HepG2 (cell line): ENCODE measurements around the gene ASTN2. TPM values are rescaled to one million over a fixed set of nuclear protein-coding genes. Genes with fewer than 3 reads are reported as not detected.

Source experiments
- HMG20A ChIP-seq: IDR thresholded peaks from 2 replicates; pipeline ENCODE4 v1.6.1; 2016; ENCODE audit warnings: borderline replicate concordance
- U2AF2 ChIP-seq: fragments of 200-400 bp; formaldehyde crosslinking; IDR thresholded peaks from 2 replicates; pipeline ENCODE4 v1.6.1; 2017; ENCODE audit warnings: low read depth, mild to moderate bottlenecking, low read length
- XRCC5 ChIP-seq: fragments of 200-400 bp; formaldehyde crosslinking; optimal IDR thresholded peaks from 2 replicates; pipeline ENCODE3; 2017; ENCODE audit warnings: mild to moderate bottlenecking, low read length
- ZNF510 ChIP-seq: sonication (generic); formaldehyde crosslinking; IDR thresholded peaks from 2 replicates; pipeline ENCODE4 v1.4.0; 2020; ENCODE audit warnings: low read depth, mild to moderate bottlenecking, missing genetic modification reagents
- ZNF761 ChIP-seq: sonication (generic); formaldehyde crosslinking; conservative IDR thresholded peaks from 2 replicates; pipeline ENCODE4 v1.4.0; 2020; ENCODE audit warnings: mild to moderate bottlenecking, missing genetic modification reagents
- polyA plus RNA-seq, 8 experiments: library from polyadenylated mRNA; depleted of rRNA in 3 of 8; stranded (reverse) in 7 of 8; unstranded in 1 of 8; fragments of >200 nt; fragmentation: Illumina TruSeq in 4 of 8; extraction: Trizol in 4 of 8; gene quantifications; 2 replicates each; pipeline versions ENCODE4 v1.2.1 to v1.2.3, GENCODE V29; 2011 to 2016; ENCODE audit warnings: low read depth in 4 of 8, missing spikeins in 1 of 8, mixed read lengths in 1 of 8; ENCODE audit not compliant: insufficient read depth in 1 of 8
- total RNA-seq, 5 experiments: library from RNA; depleted of rRNA; stranded (reverse); fragments of >200 nt; fragmentation: Illumina TruSeq; extraction: Trizol; gene quantifications; 2 replicates each; pipeline ENCODE4 v1.2.3, GENCODE V29; 2016; ENCODE audit warnings: low read depth in 1 of 5
- TF ChIP-seq, protein P1 (sequence below): sonication (generic); formaldehyde crosslinking; IDR thresholded peaks from 2 replicates; pipeline ENCODE4 v1.4.0; 2020; ENCODE audit warnings: missing genetic modification reagents
- TF ChIP-seq, protein P2 (sequence below): sonication (generic); formaldehyde crosslinking; IDR thresholded peaks from 2 replicates; pipeline ENCODE4 v1.4.0; 2020; ENCODE audit warnings: missing genetic modification reagents
- TF ChIP-seq, protein P3 (sequence below): sonication (generic); formaldehyde crosslinking; IDR thresholded peaks from 2 replicates; pipeline ENCODE4 v1.5.0; 2020; ENCODE audit warnings: missing genetic modification reagents, mild to moderate bottlenecking, borderline replicate concordance

The ASTN2 gene
- total and polyA plus RNA-seq, 2 of the 13 experiments (the other 11 are each of a cell fraction or from before 2014, with no cell fraction given): 5.2 to 13.5 TPM

DNA sequence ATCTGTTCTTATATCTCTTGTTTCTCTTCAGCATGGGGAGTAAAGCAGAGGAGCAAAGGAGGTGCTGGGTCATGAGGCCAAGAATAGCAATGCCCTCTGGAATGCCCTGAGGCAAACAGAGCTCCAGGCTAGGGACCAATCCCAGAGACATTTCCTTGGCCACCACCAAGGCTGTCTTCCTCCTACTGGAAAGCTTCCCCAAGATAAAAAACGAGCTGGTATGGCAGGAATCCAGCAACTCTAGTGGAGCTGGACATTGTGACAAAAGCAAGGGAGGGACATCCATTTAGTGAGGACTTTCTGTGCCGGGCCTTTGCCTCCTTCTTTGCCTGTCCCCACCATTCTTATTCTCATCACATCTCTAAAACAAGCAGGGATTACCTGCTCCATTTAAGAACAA is 161.6 kb downstream of the ASTN2 start (continued):
- TF ChIP-seq, protein P1, sequence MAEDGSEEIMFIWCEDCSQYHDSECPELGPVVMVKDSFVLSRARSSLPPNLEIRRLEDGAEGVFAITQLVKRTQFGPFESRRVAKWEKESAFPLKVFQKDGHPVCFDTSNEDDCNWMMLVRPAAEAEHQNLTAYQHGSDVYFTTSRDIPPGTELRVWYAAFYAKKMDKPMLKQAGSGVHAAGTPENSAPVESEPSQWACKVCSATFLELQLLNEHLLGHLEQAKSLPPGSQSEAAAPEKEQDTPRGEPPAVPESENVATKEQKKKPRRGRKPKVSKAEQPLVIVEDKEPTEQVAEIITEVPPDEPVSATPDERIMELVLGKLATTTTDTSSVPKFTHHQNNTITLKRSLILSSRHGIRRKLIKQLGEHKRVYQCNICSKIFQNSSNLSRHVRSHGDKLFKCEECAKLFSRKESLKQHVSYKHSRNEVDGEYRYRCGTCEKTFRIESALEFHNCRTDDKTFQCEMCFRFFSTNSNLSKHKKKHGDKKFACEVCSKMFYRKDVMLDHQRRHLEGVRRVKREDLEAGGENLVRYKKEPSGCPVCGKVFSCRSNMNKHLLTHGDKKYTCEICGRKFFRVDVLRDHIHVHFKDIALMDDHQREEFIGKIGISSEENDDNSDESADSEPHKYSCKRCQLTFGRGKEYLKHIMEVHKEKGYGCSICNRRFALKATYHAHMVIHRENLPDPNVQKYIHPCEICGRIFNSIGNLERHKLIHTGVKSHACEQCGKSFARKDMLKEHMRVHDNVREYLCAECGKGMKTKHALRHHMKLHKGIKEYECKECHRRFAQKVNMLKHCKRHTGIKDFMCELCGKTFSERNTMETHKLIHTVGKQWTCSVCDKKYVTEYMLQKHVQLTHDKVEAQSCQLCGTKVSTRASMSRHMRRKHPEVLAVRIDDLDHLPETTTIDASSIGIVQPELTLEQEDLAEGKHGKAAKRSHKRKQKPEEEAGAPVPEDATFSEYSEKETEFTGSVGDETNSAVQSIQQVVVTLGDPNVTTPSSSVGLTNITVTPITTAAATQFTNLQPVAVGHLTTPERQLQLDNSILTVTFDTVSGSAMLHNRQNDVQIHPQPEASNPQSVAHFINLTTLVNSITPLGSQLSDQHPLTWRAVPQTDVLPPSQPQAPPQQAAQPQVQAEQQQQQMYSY: no peak
- TF ChIP-seq, protein P2, sequence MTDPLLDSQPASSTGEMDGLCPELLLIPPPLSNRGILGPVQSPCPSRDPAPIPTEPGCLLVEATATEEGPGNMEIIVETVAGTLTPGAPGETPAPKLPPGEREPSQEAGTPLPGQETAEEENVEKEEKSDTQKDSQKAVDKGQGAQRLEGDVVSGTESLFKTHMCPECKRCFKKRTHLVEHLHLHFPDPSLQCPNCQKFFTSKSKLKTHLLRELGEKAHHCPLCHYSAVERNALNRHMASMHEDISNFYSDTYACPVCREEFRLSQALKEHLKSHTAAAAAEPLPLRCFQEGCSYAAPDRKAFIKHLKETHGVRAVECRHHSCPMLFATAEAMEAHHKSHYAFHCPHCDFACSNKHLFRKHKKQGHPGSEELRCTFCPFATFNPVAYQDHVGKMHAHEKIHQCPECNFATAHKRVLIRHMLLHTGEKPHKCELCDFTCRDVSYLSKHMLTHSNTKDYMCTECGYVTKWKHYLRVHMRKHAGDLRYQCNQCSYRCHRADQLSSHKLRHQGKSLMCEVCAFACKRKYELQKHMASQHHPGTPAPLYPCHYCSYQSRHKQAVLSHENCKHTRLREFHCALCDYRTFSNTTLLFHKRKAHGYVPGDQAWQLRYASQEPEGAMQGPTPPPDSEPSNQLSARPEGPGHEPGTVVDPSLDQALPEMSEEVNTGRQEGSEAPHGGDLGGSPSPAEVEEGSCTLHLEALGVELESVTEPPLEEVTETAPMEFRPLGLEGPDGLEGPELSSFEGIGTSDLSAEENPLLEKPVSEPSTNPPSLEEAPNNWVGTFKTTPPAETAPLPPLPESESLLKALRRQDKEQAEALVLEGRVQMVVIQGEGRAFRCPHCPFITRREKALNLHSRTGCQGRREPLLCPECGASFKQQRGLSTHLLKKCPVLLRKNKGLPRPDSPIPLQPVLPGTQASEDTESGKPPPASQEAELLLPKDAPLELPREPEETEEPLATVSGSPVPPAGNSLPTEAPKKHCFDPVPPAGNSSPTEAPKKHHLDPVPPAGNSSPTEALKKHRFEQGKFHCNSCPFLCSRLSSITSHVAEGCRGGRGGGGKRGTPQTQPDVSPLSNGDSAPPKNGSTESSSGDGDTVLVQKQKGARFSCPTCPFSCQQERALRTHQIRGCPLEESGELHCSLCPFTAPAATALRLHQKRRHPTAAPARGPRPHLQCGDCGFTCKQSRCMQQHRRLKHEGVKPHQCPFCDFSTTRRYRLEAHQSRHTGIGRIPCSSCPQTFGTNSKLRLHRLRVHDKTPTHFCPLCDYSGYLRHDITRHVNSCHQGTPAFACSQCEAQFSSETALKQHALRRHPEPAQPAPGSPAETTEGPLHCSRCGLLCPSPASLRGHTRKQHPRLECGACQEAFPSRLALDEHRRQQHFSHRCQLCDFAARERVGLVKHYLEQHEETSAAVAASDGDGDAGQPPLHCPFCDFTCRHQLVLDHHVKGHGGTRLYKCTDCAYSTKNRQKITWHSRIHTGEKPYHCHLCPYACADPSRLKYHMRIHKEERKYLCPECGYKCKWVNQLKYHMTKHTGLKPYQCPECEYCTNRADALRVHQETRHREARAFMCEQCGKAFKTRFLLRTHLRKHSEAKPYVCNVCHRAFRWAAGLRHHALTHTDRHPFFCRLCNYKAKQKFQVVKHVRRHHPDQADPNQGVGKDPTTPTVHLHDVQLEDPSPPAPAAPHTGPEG (CRISPR knock-in tag): no peak
- TF ChIP-seq ZNF761 (CRISPR knock-in tag) (no peak), U2AF2 (no peak), HMG20A (no peak), ZNF510 (CRISPR knock-in tag) (no peak), XRCC5 (no peak)
- TF ChIP-seq, protein P3, sequence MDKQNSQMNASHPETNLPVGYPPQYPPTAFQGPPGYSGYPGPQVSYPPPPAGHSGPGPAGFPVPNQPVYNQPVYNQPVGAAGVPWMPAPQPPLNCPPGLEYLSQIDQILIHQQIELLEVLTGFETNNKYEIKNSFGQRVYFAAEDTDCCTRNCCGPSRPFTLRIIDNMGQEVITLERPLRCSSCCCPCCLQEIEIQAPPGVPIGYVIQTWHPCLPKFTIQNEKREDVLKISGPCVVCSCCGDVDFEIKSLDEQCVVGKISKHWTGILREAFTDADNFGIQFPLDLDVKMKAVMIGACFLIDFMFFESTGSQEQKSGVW (CRISPR knock-in tag): no peak
